Fibroblast of skin of left biceps (primary cell): ENCODE data around the gene CA7.

Source experiments
- DNase-seq, 2 experiments: peaks; one replicate each; pipeline ENCODE4 v3.0.0-alpha.2; 2013; ENCODE audit warnings: low read depth in 2 of 2

Gene CA7

DNA sequence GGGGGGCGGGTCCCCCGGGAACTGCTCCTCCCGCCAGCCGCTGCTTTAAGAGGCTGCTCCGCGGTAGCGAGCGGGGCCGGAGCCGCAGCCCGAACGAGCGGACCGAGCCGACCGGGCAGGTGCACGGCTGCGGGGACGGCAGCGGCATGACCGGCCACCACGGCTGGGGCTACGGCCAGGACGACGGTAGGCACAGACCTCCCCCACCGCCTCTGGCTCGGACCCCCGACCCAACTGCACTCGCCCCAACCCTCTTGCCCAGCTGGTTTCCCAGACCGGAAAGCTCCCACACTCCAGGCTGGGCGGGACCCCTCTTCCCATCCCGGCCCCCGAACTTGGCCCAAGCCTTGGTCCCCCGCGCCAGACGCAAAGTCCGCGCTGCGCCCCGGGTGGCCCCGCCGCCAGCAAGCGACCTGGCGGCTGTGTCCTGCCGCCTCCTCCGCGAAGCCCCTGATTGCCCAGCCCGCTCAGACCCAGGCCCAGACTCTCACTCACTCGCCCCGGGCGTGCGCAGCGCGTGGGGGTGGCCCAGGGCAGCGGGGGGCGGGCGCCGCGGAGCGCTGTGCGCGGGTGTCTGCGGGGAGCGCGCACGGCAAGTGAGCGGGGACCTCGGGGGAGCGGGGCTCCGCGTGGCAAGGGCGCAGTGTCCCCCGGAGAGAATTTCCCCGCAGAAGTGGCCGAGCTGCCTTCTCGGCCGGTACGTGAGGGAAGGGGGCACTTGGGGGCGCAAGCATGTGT lies at the start of gene CA7:
Gene CA7, plus strand, starts transcription at position 73 of the 738 bp plus-strand sequence. Its CDS starts 74 bp downstream, at position 147.
- no peak for DNase-seq

DNA sequence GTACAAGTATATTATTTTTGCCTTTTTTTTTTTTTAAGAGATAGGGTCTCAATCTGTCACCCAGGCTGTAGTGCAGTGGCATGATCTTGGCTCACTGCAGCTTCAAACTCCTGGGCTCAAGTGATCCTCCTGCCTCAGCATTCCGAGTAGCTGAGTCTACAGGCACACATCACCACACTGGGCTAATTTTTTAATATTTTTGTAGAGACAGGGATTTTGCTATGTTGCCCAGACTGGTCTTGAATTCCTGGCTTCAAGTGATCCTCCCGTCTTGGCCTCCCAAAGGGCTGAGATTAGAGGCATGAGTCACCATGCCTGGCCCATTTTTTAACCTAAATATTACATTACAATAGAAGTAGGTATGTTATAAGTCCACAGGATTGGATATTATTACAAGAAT lies 46.1 kb upstream of the CA7 start:
- peak in 1 of 2 experiments; percentile 7 for DNase-seq

DNA sequence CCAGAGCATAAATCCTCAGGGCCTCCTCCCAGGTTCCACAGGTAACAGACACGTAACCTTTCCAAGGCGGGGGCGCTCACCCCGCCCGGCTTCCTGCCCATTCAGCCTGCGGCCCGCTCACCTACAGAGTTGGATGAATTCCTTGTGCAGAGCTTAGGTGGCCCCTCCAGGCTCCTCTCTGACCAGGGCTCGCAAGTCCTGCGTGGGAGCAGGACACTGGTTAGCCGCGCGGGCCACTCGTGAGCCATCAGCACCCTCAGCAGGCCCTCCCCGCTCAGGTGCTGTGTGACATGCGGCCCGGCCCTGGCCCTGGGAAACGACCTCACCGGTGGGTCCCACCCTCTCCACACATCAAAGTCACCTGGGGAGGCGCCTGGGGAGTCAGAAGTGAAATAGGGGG lies 43.4 kb upstream of the CA7 start:
- DNase-seq: no peak

DNA sequence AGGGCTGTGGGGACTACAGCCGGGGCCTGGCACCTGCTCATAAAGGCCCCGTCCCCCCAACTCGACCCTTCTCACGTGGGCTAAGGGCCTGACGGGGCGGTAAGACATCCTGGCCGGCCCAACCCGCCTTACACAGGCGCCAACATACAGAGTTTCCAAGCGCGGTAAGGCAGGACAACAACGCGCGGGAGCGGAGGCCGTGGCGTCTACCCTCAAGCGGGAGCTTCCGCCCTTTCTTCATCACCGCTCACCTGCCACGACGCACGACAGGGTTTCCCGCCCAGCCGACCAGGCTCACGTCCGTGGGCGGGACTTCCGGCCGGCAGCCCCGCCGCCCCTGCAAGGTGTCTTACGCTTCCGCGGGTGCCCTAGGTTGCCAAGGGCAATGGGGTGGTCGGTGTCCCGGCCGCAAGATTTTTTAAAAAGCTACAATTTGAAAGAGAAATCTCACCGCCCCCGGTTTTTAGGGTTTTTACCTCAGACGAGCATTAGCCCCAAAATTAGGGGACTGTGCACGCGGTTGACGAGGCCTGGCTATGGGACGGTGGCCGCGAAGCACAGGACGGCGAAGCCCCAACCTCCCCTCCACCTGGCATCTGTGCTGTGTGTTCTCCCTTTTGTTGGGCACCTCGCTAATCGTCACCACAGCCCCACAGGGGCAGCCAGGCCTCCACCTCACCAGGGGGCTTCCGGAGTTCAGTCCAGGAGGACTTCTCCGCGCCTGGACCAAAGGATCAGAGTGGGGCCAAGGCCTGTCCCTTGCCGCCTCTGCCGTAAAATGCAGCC lies 42.7 kb upstream of the CA7 start, which contains the start of gene TERB1:
Gene TERB1, minus strand, starts transcription at position 265 of the 786 bp plus-strand sequence. CDS start 4,786 bp downstream, outside the sequence.
- DNase-seq: no peak

DNA sequence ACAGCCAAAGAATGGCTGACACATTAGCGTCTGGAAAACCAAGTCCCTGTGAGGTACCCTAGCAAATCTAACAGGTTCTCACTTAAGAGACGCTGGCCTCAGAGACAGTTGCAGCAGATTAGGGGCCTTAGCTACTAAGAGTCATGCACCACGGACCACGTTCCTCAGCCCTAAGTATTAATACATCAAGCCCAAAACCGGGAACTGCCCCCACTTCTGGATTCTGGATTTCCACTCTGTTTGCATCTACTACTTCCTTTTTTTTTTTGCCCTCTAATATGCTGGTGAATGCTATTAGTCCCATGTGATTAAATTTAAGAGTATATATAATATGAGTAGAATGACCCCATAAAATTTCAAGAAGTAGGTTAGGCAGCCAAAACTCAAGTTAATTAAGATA lies 42.1 kb upstream of the CA7 start:
- no peak for DNase-seq

DNA sequence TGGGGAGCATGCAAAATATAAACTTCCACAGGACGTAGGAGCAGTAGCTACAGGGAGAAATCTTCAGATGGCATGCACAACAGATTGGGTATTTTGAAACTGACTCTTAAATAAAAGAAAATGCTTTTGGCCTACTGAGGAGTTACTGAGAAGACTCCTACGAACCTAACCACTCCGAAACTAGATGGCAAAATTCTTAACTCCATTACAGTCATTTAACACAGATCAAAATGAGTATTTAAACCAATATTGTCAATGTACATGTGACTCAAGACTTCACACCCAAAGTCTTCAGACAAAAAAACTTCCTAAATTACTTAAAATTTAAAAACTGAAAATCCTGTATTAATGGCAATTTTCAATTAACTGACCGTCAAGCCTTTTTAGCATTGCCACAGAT lies 34.4 kb upstream of the CA7 start:
- no peak for DNase-seq

DNA sequence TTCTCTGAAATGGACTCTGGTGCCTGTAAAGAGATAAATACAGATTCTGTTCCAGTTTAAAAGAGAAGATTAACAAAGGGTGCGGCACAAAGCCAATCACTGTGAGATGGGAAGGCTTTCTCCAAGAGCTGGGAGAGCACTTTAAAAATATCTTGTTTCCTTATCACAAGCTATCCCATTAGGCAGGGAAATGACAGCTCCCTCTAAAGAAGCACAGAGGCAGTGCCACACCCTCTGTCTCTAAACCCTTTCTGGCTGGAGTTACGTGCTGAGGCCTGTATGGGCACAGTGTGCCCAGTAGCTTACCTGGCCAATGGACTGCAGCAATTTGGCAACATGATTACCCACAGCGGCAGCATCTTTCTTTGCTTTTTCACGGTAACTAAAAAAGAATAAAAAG lies 33.8 kb upstream of the CA7 start:
- DNase-seq: no peak

DNA sequence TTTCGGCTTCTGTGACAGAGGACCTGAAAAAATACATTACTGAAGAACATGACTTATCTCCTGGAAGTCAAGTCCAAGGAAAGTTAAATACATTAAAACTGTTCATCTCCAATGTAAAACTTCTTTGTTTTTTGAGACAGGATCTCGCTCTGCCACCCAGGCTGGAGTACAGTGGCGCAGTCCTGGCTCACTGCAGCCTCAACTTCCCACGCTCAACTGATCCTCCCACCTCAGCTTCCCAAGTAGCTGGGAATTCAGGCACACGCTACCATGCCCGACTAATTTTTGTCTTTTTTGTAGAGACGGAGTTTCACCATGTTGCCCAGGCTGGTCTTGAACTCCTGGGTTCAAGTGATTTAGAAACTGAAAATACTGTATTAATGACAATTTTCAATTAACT lies 33.2 kb upstream of the CA7 start:
- DNase-seq: no peak

DNA sequence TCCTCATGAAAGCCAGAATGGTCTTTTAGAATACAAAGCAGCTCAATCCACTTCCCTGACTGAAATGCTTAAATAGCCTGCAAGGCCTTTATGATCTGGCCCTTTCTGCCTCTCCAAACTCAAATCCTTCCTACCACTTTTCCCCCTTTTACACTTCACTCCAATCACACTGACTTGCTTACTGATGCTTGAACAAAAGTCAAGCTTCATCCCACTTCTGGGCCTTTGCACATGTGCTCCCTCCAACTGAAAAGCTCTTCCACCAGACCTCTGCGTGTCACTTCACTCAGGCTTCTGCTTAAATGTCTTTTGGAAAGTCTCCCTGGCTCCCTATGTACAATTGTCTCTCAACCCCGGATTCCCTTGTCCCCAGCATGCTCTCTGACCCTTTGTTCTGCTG lies 29.5 kb upstream of the CA7 start:
- DNase-seq: no peak

DNA sequence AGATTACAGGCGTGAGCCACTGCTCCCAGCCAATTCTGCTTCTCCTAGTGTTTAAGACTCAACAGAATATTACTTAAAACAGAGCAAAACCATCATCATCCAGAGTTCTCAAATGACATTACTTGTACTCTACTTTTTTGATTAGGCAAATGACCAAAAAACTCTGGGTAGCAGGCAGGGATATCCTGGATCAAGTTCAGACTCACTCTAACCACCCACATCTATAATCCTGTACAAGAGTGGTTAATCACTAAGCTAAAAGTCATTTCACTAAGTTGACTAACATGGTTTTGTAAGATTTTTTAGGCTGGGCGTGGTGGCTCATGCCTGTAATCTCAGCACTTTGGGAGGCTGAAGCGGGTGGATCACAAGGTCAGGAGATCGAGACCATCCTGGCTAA lies 20.2 kb upstream of the CA7 start:
- no peak for DNase-seq

DNA sequence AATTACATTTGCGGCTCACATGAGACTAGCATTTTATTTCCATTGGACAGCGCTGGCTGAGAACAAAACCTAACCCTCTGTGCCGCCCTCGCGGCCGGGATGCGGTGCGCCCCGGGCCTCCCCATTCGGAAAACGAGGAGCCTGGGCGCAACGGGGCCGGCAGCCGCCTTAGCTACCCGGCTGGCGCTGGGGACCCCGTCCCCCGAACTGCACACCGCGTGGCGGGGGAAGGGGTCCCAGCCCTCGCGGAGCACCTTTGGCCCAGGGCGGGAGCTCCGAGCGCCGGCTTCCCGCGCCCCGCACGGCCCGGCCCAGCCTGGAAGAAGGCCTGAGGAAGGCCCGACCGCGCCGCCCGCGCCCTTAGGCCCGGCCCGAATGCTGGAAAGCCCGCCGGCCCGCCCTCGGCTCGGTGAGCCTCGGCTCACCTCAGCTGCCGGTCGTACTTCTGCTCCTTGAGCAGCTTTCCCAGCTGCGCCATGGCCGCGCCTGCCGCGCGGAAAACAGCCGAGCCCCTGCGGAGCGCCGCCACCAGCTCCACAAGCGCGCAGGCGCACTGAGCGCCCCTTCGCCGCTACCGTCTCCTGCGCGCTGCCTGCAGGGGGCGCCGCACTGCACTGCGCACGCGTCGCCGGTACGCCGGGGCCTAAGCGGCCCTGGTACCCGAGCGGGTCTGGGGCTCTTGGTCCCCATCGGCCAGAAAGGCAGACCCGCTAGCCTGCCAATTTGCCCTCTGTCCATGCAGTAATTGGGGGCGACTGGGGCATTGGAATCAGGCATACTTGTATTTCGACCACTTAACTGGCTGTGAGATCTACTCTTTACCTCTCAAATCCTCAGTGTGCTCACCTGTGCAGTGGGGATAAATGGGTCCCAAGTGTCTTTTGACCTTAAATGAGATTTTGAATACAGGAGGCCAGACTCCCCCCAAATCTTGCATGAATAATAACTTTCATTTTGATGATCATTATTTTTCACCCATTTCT lies 13.5 kb upstream of the CA7 start, which contains the start of gene NAE1:
Gene NAE1, minus strand, starts transcription at position 555 of the 983 bp plus-strand sequence. Its CDS starts 77 bp downstream, at position 478.
- peak; percentile 62 to 66 for DNase-seq

DNA sequence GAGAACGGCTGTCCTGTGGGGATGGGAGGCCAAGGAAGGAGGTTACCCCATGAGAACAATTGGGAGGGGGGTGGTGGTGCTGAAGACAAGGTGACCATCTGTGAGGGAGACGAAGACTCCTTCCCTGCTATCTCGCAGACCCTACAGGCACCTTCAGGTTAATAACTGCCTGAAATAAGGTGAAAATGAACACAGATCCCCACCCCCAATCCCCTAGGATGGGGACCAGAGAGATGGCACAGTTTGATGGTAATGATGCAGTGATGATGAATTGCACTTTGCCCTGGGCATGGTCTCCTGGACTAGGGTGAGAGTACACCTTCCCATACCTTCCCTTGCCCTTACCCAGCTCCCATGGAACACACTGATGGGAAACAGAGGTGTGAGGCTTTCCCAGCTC lies 12.0 kb upstream of the CA7 start:
- no peak for DNase-seq

DNA sequence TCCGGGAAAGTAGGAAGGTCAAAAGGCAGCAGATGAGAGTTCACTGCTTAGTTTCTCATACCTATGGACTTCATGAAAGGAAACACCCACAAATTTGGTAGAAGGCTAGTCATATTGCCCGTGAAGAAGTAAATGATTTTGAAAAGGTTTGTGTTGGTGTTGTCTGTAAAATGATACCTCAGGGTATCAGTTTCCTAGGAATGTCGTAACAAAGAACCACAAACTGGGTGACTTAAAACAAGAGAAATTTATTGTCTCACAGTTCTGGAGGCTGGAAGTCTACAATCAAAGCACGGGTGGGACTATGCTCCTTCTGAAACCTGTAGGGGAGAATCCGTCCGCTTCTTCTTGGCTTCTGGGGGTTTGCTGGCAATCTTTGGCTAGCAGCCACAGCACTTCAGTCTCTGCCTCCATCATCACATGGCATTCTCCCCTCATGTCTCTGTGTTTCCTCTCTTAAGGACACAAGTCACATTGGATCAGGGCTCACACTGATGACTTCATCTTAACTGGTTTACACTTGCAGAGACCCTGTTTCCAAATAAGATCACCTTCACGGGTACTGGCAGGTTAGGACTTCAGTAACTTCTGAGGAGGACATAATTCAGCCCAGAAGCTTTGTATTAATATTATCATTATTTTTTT lies 11.4 kb upstream of the CA7 start:
- peak in 1 of 2 experiments; percentile 5 for DNase-seq

DNA sequence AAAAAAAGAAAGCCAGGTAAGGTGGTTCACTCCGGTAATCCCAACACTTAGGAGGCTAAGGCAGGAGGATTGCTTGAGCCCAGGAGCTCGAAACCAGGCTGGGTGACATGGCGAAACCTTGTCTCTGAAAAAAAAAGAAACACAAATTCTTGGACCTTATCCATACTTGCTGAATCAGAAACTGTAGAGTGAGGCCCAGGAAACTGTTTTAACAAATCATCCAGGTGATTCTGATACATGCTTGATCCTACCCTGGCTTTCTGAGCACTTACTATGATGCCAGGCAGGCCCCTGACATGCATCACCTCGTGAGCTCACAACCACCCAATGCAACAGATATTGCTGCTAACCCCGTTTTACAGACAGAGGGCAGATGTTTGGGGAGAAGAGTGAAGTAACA lies 9.5 kb upstream of the CA7 start:
- no peak for DNase-seq

DNA sequence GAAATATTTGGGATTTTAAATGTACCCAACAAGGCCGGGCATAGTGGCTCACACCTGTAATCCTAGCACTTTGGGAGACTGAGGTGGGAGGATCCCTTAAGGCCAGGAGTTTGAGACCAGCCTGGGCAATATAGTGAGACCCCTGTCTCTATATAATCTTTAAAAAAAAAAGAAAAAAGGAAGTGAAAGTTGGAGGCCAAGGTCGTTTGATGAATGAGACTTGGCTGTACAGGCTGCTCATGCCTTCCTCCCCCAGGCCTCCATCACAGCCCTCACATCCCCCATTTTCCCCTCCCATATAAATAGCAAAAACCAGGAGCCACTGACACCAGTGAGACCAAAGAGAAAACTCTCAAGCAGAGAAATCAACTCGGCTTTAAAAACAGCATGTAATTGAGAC lies 3.3 kb upstream of the CA7 start:
- DNase-seq: no peak

DNA sequence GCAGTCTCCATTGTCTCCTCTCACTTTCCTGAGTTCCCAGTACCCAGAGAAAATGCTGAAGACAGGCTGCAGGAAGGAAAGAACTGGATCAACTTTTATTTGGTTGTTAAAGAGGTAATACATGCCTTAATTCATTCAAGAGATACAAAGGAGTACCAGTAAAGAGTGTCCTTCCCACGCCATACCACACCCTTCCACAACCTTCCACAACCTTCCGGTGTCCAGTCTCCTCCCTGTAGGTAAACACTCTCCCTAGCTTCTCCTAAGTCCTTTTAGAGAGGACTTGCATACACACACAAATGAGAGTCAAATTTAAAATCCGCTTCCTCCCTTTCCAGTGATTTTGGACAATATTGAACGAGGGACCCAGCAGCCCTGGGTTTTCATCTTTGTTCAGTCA lies 2.8 kb upstream of the CA7 start:
- no peak for DNase-seq

DNA sequence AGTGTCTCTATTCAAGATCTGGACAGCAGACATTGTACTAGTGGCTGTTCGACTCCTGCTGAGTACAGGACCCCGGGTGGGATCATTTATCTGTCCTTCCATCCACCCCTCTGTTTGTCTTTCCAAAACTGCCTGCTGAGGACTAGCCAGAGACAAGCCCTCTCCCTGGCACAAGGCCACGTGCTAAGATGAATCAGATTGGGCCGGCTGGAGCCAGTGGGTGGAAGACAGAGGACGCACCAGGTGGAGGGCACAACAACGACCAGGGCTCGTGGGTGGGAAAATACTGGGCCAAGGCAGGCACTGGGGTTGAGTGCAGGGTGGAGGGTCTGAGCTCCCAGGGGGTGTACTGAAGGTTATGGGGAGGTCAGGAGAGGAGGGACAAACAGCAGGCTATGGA lies 1.4 kb upstream of the CA7 start:
- DNase-seq: no peak

DNA sequence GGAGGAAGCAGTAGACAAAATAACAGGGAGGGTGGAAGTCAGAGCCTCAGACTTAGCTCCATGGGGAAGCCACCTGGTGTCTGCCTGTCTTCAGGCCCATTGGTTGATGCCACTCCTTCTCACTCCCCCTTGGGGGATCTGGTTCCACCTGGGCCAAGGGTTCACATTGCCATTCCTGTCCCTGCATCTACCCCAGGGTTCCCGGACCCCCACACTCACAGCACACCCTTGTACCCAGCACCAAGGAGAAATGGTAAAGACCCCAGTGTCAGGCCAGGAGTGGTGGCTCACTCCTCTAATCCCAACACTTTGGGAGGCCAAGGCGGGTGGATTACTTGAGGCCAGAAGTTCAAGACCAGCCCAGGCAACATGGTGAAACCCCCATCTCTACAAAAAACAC lies 1.0 kb upstream of the CA7 start:
- DNase-seq: no peak

DNA sequence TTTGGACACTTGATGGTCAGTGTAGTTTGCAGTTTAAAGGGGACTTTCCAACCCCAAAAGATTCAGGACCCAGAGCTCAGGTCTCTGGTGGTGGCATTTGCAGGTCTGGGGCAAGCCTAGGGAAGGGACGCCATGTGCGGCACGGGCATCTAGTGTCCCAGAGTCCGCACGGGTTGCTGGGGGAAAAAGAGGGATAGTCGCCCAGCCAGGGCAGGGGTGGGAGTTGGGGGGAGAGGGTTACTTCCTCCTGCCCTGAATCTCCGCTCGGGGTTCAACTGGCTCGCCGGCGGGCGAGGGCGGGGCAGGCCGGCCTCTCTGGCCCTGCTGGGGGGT lies 239 bp upstream of the CA7 start:
- DNase-seq: no peak

DNA sequence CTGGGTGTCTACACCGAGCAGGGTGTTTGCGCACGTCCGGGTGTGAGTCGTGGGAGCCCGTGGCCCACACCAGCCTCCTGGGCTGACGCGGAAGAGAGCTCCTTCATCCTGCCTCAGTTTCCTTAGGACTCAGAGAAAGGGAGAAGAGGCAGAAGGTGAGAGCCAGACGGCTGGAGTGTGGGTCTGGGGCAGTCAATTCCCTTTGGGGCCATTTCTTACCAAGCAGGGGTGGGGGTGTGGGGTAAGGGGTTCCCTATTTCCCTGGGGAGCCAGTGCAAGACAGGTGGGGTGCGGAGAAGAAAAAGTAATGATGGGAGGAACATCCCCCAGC lies 831 bp downstream of the CA7 start:
- DNase-seq: no peak

DNA sequence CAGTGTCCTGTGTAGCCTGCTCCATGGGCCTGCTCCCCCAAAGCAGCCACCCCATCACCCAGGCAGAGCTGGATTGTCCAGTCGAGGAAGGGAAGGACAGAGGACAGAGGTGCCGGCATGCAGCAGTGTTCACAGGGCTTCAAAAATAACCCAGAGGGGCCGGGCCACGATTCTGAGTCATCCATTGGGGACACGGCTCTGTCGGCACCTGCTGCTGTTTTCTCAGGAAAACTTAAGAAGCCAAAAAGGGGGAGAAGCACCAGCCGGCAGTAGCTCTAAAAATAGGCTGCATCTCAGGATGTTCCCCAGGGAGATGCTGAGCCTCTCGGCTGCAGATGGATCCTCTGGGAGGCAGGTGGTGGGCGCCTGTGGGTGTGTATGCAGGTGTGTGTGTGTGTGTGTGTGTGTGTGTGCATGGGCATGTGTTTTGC lies 1.6 kb downstream of the CA7 start:
- no peak for DNase-seq

DNA sequence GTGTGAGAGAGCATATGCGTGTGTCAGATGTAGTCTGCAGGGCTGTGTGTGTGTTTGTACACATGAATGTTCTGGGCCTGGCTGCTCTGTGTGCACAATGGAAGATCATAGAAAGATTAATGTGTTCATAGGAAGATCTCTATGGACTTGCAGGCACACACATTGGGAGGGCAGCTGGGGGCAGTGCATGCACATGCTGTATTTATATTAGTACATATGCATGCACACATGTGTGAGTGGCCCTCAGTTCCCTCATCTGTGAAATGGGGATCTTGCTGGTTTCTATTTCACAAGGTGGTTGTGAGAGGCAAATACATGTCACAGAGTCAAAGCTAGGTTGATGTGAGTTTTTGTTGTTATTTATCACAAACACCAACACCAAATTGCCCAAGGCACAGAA lies 2.1 kb downstream of the CA7 start:
- no peak for DNase-seq
